Type B pancreatic cell (in vitro differentiated cells): ENCODE data around the gene ALAS1. TPM values are rescaled to one million over a fixed set of nuclear protein-coding genes. Genes with fewer than 3 reads are reported as not detected.

Experiments
- DNase-seq: peaks from one replicate; pipeline ENCODE4 v3.0.0; 2021; ENCODE audit warnings: mixed read lengths; ENCODE audit not compliant: unreplicated experiment; ENCODE audit errors: extremely low spot score
- H3K27ac Mint-ChIP-seq: 2 replicates; pipeline ENCODE4 v1.8.0; 2021; ENCODE audit warnings: mild to moderate bottlenecking, mixed read lengths
- H3K27me3 Mint-ChIP-seq: 2 replicates; pipeline ENCODE4 v1.8.0; 2021; ENCODE audit warnings: mixed read lengths
- H3K36me3 Mint-ChIP-seq: 2 replicates; pipeline ENCODE4 v1.8.0; 2021; ENCODE audit warnings: mixed read lengths
- H3K4me1 Mint-ChIP-seq: one replicate; pipeline ENCODE4 v1.8.0; 2021; ENCODE audit warnings: mixed read lengths; ENCODE audit not compliant: unreplicated experiment
- H3K4me3 Mint-ChIP-seq: 2 replicates; pipeline ENCODE4 v1.8.0; 2021; ENCODE audit warnings: mild to moderate bottlenecking, mixed read lengths
- H3K9me3 Mint-ChIP-seq: 2 replicates; pipeline ENCODE4 v1.8.0; 2021; ENCODE audit warnings: mixed read lengths
- total RNA-seq: library from RNA; stranded (reverse); gene quantifications from 2 replicates; pipeline ENCODE4 v1.2.1, GENCODE V29; 2021; ENCODE audit warnings: low replicate concordance
- TF ChIP-seq, protein P1 (sequence below): fragments of 200-600 bp; sonication (generic); conservative IDR thresholded peaks from 2 replicates; pipeline ENCODE4 v1.5.0; 2021; ENCODE audit warnings: antibody characterized with exemption, mild to moderate bottlenecking

The ALAS1 gene
- total RNA-seq, 1 donor from 2014 or later = 57.1 TPM

- no peak for DNase-seq
- Mint-ChIP-seq H3K4me3 (peak overlapping the region; percentile 93), H3K27me3 (no peaks in the 10 kb centered on the region), H3K4me1 (peaks cover 8% of the 10 kb centered on the region), H3K27ac (peak overlapping the region; percentile 98), H3K36me3 (no peaks in the 10 kb centered on the region), H3K9me3 (no peaks in the 10 kb centered on the region)
- TF ChIP-seq, protein P1, sequence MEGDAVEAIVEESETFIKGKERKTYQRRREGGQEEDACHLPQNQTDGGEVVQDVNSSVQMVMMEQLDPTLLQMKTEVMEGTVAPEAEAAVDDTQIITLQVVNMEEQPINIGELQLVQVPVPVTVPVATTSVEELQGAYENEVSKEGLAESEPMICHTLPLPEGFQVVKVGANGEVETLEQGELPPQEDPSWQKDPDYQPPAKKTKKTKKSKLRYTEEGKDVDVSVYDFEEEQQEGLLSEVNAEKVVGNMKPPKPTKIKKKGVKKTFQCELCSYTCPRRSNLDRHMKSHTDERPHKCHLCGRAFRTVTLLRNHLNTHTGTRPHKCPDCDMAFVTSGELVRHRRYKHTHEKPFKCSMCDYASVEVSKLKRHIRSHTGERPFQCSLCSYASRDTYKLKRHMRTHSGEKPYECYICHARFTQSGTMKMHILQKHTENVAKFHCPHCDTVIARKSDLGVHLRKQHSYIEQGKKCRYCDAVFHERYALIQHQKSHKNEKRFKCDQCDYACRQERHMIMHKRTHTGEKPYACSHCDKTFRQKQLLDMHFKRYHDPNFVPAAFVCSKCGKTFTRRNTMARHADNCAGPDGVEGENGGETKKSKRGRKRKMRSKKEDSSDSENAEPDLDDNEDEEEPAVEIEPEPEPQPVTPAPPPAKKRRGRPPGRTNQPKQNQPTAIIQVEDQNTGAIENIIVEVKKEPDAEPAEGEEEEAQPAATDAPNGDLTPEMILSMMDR = no peak
These were observed 44.4 kb upstream of the ALAS1 start for GRCh38 chr3:52153389-52154096.

- Mint-ChIP-seq H3K27me3 (peaks cover 1% of the 10 kb centered on the region), H3K4me1 (peaks cover 8% of the 10 kb centered on the region), H3K4me3 (peak within 1 kb of the TSS; percentile 93), H3K9me3 (no peaks in the 10 kb centered on the region), H3K36me3 (no peaks in the 10 kb centered on the region), H3K27ac (peak within 1 kb of the TSS; percentile 98)
- TF ChIP-seq, protein P1 = peak; percentile 26
- DNase-seq = peak; percentile 92
These were observed 43.5 kb upstream of the ALAS1 start, which contains the start of gene POC1A for GRCh38 chr3:52154135-52155094. POC1A (minus strand) TSS chr3:52154423; CDS start chr3:52154372, 51 bp downstream.

DNA sequence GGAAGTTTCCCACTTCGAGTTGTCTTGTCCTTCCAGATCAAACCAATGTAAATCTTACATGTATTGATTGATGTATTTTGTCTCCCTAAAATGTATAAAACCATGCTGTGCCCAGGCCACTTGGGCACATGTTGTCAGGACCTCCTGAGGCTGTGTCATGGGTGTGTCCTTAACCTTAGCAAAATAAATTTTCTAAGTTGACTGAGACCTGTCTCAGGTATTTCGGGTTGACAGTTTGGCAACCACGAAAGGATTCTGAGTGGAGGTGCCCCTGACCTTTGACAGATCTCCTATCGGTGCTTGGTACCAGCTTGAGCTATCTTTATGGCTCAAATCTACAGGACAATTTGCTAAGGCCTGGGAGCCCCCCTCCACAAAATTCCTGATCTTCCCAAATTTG is 42.0 kb upstream of the ALAS1 start:
- Mint-ChIP-seq H3K9me3 (no peaks in the 10 kb centered on the region), H3K27ac (no peak overlapping the region), H3K4me1 (peaks cover 8% of the 10 kb centered on the region), H3K36me3 (no peaks in the 10 kb centered on the region), H3K4me3 (peak overlapping the region; percentile 72), H3K27me3 (peaks cover 5% of the 10 kb centered on the region)
- TF ChIP-seq, protein P1 = no peak
- no peak for DNase-seq

GRCh38 chr3:52159503-52159902 is 38.5 kb upstream of the ALAS1 start:
- no peaks in the 10 kb centered on the region for H3K9me3 Mint-ChIP-seq
- peaks cover 5% of the 10 kb centered on the region for H3K4me1 Mint-ChIP-seq
- TF ChIP-seq, protein P1 = no peak
- H3K4me3 Mint-ChIP-seq = no peak overlapping the region
- no peak for DNase-seq
- H3K27ac Mint-ChIP-seq = no peak overlapping the region
- H3K36me3 Mint-ChIP-seq = no peaks in the 10 kb centered on the region
- peaks cover 5% of the 10 kb centered on the region for H3K27me3 Mint-ChIP-seq

- no peaks in the 10 kb centered on the region for H3K36me3 Mint-ChIP-seq
- no peaks in the 10 kb centered on the region for H3K9me3 Mint-ChIP-seq
- no peak overlapping the region for H3K27ac Mint-ChIP-seq
- TF ChIP-seq, protein P1 = no peak
- no peak for DNase-seq
- H3K27me3 Mint-ChIP-seq = peaks cover 5% of the 10 kb centered on the region
- H3K4me1 Mint-ChIP-seq = no peaks in the 10 kb centered on the region
- no peak overlapping the region for H3K4me3 Mint-ChIP-seq
These were observed 35.6 kb upstream of the ALAS1 start for GRCh38 chr3:52162250-52162872.
